Esophagus squamous epithelium (tissue), 5 donors: ENCODE results near the gene ZNF385B. TPM values are rescaled to one million over a fixed set of nuclear protein-coding genes. Genes with fewer than 3 reads are reported as not detected.

Source experiments
- DNase-seq: peaks from one replicate; lab custom pipeline; 2025; lab: John Stamatoyannopoulos, UW
- H3K27ac ChIP-seq, 4 donors: fragments of 200-600 bp; sonication (generic); one replicate each; pipeline ENCODE4 v1.5.1; 2016 to 2019; ENCODE audit warnings: mild to moderate bottlenecking in 1 of 4
- H3K27me3 ChIP-seq, 4 donors: fragments of 200-600 bp; sonication (generic); 1 replicate in 3 of 4; 2 replicates in 1 of 4; pipeline versions ENCODE4 v1.5.1 to v1.6.0; 2017 to 2021; ENCODE audit warnings: antibody characterized with exemption in 1 of 4
- H3K36me3 ChIP-seq, 3 donors: fragments of 200-600 bp; sonication (generic); one replicate each; pipeline ENCODE4 v1.5.1; 2016 to 2019
- H3K4me1 ChIP-seq, 3 donors: fragments of 200-600 bp; sonication (generic); one replicate each; pipeline ENCODE4 v1.5.1; 2017 to 2019
- H3K4me3 ChIP-seq, 4 donors: fragments of 200-600 bp; sonication (generic); 1 replicate in 3 of 4; 2 replicates in 1 of 4; pipeline ENCODE4 v1.5.1; 2016 to 2019; ENCODE audit warnings: mild to moderate bottlenecking in 2 of 4, moderate library complexity in 1 of 4
- H3K9me3 ChIP-seq, 3 donors: fragments of 200-600 bp; sonication (generic); one replicate each; pipeline ENCODE4 v1.5.1; 2016 to 2019
- POLR2A ChIP-seq, 4 donors: fragments of 450-650 bp; IDR thresholded peaks; one replicate each; pipeline ENCODE4 v1.6.1; 2017; ENCODE audit warnings: antibody characterized with exemption in 4 of 4, mild to moderate bottlenecking in 4 of 4, moderate library complexity in 3 of 4
- WGBS, 2 donors: methylation state at CpG; one replicate each; pipeline ENCODE4 v1.1.5; 2018; 5-methylcytosine and 5-hydroxymethylcytosine counted together
- intact Hi-C: fragments of 100-400 bp; cut with DNase I; formaldehyde crosslinking; loops from one replicate; pipeline ENCODE4 v1.15.0; 2022
- total RNA-seq, 4 donors: library from RNA; depleted of rRNA; stranded (reverse); fragments of >200 nt; gene quantifications; one replicate each; pipeline ENCODE4 v1.1.0, GENCODE V29; 2016
- TF ChIP-seq, protein P1 (sequence below), 6 experiments: fragments of 450-650 bp in 4 of 6; fragments of 200-600 bp in 2 of 6; sonication (generic) in 2 of 6; IDR thresholded peaks; one replicate each; pipeline ENCODE4 v1.5.1; 2016 to 2019; ENCODE audit warnings: antibody characterized with exemption in 6 of 6, mild to moderate bottlenecking in 4 of 6, moderate library complexity in 4 of 6
- donor health status: DM: yes; HTN: yes; CAD: no.

ZNF385B gene
- total RNA-seq, 4 donors from 2014 or later = 0.44 to 3.1 (median 0.44) TPM; not detected in 1

GRCh38 chr2:179856205-179856604 is 5.2 kb downstream of the ZNF385B start:
- no peak for DNase-seq
- no peak overlapping the region for H3K4me3 ChIP-seq
- peaks cover 0 to 14% (median 5%) of the 10 kb centered on the region in 3 donors for H3K4me1 ChIP-seq
- no peak overlapping the region for H3K27ac ChIP-seq
- TF ChIP-seq POLR2A (IDR thresholded peaks at IDR 0.05) = no peak
- TF ChIP-seq, protein P1, sequence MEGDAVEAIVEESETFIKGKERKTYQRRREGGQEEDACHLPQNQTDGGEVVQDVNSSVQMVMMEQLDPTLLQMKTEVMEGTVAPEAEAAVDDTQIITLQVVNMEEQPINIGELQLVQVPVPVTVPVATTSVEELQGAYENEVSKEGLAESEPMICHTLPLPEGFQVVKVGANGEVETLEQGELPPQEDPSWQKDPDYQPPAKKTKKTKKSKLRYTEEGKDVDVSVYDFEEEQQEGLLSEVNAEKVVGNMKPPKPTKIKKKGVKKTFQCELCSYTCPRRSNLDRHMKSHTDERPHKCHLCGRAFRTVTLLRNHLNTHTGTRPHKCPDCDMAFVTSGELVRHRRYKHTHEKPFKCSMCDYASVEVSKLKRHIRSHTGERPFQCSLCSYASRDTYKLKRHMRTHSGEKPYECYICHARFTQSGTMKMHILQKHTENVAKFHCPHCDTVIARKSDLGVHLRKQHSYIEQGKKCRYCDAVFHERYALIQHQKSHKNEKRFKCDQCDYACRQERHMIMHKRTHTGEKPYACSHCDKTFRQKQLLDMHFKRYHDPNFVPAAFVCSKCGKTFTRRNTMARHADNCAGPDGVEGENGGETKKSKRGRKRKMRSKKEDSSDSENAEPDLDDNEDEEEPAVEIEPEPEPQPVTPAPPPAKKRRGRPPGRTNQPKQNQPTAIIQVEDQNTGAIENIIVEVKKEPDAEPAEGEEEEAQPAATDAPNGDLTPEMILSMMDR (IDR thresholded peaks at IDR 0.05) = no peak
- no peaks in the 10 kb centered on the region for H3K36me3 ChIP-seq
- intact Hi-C loops = no loop called here
- H3K9me3 ChIP-seq = no peaks in the 10 kb centered on the region
- 48 to 51% methylated on average over 5 of the region's 5 CpGs for WGBS, 2 donors
- H3K27me3 ChIP-seq = peaks cover 0 to 46% (median 0%) of the 10 kb centered on the region in 4 donors

- no peak overlapping the region for H3K27ac ChIP-seq
- WGBS, 2 donors = 100% methylated on average over 1 of the region's 1 CpG
- H3K4me3 ChIP-seq = no peak overlapping the region
- H3K4me1 ChIP-seq = peaks cover 0 to 8% (median 0%) of the 10 kb centered on the region in 3 donors
- H3K9me3 ChIP-seq = no peaks in the 10 kb centered on the region
- TF ChIP-seq, protein P1 (IDR thresholded peaks at IDR 0.05) = no peak
- no peak for TF ChIP-seq POLR2A (IDR thresholded peaks at IDR 0.05)
- intact Hi-C loops = no loop called here
- H3K27me3 ChIP-seq = peaks cover 0 to 41% (median 0%) of the 10 kb centered on the region in 4 donors
- H3K36me3 ChIP-seq = no peaks in the 10 kb centered on the region
- no peak for DNase-seq
These were observed 5.7 kb downstream of the ZNF385B start for GRCh38 chr2:179855673-179856072.

- no peak overlapping the region for H3K4me3 ChIP-seq
- no peak for DNase-seq
- intact Hi-C loops = no loop called here
- H3K9me3 ChIP-seq = no peaks in the 10 kb centered on the region
- H3K27me3 ChIP-seq = peaks cover 0 to 33% (median 0%) of the 10 kb centered on the region in 4 donors
- 47 to 56% methylated on average over 3 of the region's 3 CpGs for WGBS, 2 donors
- no peak overlapping the region for H3K27ac ChIP-seq
- TF ChIP-seq, protein P1 (IDR thresholded peaks at IDR 0.05) = no peak
- TF ChIP-seq POLR2A (IDR thresholded peaks at IDR 0.05) = no peak
- peaks cover 0 to under 1% (median 0%) of the 10 kb centered on the region in 3 donors for H3K4me1 ChIP-seq
- H3K36me3 ChIP-seq = no peaks in the 10 kb centered on the region
These were observed 6.5 kb downstream of the ZNF385B start for GRCh38 chr2:179854891-179855290.

DNA sequence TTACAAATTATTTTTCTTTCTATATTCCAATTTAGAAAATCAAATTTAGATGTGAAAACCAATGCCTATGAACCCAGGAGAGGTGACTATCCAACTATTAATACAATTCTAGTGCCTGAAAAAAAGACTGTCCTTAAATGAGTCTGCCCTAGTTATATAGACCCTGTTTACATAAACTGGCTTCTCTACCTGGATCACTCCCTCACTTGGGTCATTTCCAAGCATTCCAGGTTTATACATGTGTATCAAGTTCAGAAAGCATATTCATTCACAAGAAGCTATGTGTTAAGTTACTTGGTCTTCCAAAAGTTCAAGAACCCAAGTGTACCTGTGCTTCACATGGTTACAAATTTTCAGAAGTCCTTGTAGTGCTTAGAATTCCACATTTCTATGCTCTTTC is 8.3 kb downstream of the ZNF385B start:
- TF ChIP-seq, protein P1 (IDR thresholded peaks at IDR 0.05) = no peak
- TF ChIP-seq POLR2A (IDR thresholded peaks at IDR 0.05) = no peak
- no peaks in the 10 kb centered on the region for H3K9me3 ChIP-seq
- no peak overlapping the region for H3K4me3 ChIP-seq
- H3K4me1 ChIP-seq = no peaks in the 10 kb centered on the region
- intact Hi-C loops = no loop called here
- DNase-seq = no peak
- peaks cover 0 to 17% (median 0%) of the 10 kb centered on the region in 4 donors for H3K27me3 ChIP-seq
- no peaks in the 10 kb centered on the region for H3K36me3 ChIP-seq
- H3K27ac ChIP-seq = no peak overlapping the region

DNA sequence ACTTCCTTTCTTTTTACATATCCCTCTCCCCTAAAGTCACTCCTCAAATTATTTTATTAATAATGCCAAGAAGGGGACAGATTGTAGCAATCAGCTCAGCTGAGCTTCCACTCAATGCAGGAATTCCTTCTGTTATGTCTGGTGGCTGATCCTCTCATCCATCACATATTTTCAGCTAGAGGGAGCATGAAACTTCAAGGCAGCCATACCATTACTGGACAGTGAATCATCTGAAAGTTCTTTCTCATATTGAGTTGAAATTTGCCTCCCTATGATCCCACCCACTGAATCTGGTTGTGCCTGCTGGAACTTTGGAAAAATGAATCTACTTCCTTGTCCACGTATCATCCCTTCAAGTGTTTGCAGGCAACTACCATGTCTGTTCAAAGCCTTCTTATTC is 11.2 kb downstream of the ZNF385B start:
- TF ChIP-seq, protein P1 (IDR thresholded peaks at IDR 0.05) = no peak
- no peak for TF ChIP-seq POLR2A (IDR thresholded peaks at IDR 0.05)
- no peak for DNase-seq

More for the DNA sequence above, 11.2 kb downstream of the ZNF385B start:
- no peaks in the 10 kb centered on the region for H3K36me3 ChIP-seq
- intact Hi-C loops = no loop called here
- no peak overlapping the region for H3K4me3 ChIP-seq
- no peaks in the 10 kb centered on the region for H3K9me3 ChIP-seq
- WGBS, 2 donors = 62 to 67% methylated on average over 1 of the region's 1 CpG
- H3K27me3 ChIP-seq = no peaks in the 10 kb centered on the region
- H3K4me1 ChIP-seq = no peaks in the 10 kb centered on the region
- no peak overlapping the region for H3K27ac ChIP-seq
